ENCODE results near the gene TM4SF4.
"Not testable (repeated sequence)": the region's sequence is repeated elsewhere in the genome, so short reads cannot be mapped to it uniquely, and the experiment has no call there.

Gene TM4SF4, protein sequence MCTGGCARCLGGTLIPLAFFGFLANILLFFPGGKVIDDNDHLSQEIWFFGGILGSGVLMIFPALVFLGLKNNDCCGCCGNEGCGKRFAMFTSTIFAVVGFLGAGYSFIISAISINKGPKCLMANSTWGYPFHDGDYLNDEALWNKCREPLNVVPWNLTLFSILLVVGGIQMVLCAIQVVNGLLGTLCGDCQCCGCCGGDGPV

DNA sequence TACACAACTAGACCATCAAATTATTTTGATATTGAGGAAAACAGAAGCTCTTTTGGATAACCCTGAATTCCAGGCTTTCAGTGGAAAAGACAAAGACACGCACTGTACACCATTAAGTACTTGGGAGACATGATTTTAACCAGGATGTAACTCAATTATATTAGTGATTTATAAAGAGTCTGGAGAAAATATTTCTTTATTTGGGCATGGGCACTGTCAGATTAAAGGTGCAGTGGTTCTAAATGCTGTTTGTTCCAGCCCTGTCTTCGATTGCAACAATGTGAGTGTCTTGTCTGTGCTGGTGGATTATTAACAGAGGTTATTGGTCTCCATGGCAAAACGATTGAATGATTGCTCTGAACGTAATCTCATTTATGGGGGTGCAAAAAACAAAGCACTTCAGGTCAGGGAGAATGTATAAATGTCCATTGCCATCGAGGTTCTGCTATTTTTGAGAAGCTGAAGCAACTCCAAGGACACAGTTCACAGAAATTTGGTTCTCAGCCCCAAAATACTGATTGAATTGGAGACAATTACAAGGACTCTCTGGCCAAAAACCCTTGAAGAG, at the start of gene TM4SF4:
Gene TM4SF4 (plus strand): TSS at position 448 of the 568 bp plus-strand sequence. CDS start 181 bp downstream, outside the sequence.
- DNase-seq, result no peak

DNA sequence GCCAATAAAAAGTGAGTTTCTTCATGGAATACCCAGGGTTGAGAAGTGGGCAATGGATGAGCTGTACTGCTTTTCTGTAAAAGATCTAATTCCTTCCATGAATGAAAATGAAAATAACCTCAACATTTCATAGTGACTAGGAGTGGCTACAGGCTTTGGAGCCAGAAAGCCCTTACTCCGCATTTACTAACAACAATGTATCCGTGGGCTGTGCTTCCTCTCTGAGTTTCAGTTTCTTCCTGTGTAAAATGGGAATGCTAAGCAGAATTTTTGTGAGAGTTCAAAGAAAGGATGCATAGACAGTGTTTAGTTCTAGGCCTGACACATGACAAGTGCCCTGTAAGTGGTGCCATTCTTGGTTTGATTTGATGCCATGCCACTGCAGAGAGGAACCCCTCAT, 49.6 kb upstream of the TM4SF4 start:
- DNase-seq, result no peak

DNA sequence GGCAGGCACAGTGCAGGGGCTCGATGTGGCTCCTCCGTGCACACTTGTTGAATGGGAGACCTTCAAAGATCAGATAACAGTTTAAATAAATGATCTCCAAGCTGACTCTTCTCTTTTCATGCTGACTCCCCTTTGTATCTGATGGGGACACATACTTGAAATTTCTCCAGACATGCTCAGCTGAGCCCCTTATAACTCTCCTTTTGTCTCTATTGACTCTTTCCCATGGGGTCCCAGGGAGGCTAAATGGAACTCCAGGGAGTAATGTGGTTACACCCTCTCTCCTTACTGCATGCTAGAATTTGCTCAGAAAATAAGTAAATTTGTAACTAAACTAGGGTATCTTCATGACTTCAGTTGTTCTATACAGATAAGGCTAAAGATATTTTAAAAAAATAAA, 48.2 kb upstream of the TM4SF4 start:
- no peak for DNase-seq

DNA sequence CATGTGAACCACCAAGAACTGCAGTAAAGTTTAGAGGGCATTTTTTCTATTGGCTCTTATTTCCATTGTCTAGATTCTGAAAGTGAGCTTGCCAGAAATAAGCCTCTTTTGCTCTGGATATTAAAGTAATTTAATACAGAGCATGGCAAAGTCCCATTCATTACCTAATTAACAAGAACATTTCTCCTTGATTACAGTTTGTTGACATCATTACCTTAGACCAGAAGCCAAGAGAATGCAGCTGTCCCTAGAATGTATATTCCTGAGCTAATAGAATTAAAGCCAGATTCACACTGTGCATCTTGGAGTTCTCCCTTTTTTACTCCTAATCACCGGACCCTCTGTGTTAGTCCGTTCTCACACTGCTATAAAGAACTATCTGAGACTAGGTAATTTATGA, 46.4 kb upstream of the TM4SF4 start:
- DNase-seq, result no peak

DNA sequence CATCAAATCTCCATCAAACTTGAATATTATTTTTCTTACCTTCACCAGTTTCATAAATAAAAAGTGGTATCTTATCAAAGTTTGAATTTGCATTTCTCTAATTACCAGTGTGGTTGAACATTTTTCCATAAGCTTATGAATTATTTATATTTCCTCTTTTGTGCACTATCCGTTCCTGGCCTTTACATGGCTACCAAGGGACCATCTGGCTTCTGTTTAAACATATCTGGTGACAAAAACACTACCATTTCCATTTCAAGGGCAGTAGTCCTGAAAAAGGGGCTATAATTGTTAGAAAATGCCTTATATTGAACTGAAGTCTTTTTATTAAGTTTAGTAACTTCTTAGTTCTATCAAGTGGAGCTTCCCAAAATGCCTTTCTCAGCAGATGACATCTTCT, 44.3 kb upstream of the TM4SF4 start:
- DNase-seq, result no peak

DNA sequence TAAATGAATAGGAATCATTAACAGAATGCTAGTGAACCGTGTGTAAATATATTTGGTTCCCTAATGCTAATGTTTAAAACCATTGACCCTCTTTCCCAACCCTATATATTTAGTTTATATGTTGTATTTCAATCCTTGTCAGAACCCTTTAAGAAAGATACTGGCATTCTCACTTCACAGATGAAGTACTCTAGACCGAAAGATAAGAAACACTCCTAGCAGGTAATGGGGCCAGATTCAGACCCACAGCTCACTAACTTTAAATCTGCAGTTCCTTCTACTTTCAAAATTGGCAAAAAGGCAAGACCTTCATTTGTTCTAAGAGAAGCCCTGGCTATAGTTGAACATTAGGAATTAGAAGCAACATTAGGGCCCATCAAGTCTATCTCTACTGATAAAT, 42.3 kb upstream of the TM4SF4 start:
- DNase-seq, result no peak

DNA sequence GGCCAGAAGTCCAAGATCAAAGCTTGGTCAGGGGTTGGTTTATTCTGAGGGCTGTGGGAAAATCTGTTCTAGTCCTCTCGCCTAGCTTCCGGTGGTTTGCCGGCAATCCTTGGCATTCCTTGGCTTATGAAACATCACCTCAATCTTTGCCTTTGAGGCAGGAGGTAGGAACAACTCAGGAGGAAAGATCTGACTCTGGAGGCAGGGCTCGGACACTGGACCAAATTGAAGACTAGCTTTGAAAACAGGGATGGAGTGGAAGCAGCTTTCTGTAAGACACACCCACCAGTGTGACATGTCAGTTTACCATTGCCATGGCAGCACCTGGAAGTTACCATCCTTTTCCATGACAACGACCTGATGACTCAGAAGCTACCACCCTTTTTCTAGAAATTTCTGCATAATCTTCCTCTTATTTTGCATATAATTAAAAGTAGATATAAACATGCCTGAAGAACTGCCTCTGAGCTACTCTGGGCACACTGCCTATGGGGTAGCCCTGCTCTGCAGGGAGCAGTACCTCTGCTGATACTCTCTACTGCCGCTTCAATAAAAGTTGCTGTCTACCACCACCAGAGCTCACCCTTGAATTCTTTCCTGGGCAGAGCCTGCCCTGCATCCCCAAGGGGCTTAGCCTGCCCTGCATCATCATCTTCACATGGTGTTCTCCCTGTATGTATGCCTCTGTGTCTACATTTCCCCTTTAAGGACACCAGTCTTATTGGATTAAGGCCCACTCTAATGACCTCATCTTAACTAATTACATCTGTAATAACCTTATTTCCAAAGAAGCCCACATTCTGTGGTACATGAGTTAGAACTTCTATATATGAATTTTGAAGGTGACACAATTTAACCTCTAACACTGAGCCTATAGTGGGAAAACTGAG, 38.3 kb upstream of the TM4SF4 start:
- DNase-seq, result no peak

DNA sequence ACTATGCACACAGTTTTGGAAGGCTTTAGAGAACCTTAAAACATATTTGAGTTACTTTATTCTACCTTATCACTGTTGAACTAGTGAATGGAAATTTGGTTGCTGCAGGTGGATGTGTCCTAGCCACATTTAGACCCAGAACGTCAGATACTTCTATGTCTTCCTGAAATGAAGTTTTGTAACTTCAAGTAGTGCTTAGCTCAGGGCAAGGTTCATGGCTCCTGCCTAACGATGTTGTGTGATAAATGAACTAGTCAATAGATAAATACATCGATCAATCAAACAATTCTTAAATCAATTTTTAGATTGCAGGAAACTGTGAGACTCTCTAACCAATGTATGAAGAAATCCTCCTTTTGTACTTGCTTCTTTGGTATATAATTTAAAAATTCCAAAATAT, 37.2 kb upstream of the TM4SF4 start:
- DNase-seq, result no peak

DNA sequence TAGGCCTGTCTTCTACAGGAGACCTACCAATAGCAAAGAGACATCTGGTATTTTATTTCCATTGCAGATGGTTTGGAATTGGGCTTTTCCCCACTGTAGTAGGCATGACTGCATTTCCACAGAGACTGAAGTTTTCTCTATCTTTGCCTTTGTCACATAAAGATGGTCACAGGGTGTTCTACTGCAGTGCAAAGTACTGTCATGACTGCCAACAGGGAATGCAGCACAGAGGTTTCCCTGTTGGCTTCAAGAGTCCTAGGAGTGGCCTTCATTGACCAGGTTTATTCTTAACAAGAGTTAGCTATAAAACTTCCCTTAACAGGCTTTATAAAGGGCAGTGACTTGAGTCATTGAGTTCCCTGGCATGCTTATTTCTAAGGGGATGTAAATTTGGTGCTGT, 36.8 kb upstream of the TM4SF4 start:
- no peak for DNase-seq

DNA sequence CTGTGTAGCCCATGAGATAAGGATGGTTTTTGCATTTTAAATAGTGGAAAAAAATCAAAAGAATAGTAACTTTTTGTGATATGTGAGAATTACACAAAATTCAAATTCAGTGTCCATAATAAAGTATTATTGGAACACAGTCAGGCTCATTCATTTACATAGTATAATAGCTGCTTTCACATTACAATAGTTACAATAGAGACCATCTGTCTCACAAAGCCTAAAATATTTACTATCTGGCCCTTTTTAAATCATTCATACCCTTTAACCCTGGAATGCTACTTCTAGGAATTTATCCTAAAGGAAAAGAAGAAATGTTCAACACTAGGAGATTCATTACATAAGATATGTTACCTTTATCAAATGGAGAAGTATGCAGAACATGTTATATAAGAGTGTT, 35.5 kb upstream of the TM4SF4 start:
- no peak for DNase-seq

DNA sequence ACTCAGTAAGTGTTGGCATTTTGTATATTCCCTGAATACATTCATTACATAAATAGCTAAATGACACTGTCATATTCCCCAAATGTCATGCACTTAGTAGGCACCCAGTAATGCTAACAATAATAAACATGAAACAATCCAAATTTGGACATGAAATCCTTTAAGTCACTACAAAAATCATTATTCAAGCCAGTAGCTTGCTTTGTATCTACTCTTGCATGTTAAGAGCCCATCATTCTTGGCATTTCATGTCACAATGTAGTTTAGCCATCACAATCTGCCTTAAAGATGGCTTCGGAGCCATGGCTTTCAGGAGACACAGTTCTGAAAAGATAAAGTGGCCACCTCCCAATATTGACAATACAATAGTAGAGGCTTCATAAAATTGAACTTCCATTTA, 32.9 kb upstream of the TM4SF4 start:
- DNase-seq, result no peak

DNA sequence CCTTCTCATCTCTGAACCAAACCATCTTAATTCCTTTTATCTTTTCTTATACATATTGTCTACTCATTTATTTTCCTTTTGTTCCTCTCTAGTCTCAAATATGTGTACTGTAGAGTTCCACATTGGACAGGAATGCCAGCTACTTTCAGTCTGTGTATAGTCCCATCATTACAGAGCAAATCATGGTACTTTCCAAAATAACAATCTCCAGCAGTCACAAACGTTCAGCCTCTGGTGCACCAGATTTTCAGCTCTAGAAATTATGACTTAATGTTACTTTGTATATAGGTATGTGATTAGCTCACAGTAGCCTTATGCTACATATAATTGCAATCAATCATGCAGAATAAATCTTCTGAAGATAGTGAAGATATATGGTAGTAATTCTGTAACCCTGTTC, 32.5 kb upstream of the TM4SF4 start:
- no peak for DNase-seq

DNA sequence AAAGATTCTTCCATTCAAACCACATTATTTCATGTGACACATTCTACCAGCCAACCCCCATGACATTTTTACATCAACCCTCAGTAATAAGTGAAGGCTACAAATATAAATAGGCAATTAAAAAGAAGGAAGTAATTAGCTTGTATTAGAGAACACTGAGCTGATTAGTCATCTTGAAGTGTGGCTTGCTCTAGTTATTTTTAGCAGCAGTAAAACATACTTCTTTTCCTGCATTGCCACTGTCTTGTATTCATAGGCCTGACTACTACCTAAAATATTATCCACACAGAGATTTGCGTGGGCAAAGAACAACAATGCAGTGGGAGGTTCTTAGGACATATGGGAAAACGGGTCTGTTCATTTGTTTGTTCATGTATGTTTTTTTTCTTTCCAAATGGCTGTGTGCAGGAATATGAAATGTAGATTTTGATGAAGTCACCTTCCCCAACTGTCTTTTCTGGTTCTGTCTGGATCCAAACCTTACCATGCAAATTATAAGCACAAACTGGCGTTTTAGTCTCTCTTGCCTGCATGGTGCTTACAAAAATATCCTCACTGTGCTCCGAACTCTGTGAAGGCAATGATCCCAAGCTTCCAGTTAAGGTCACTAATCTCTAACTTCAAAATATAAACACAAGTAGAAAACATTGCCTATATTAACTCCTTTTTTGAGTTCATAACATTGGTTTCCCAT, 31.5 kb upstream of the TM4SF4 start:
- no peak for DNase-seq

DNA sequence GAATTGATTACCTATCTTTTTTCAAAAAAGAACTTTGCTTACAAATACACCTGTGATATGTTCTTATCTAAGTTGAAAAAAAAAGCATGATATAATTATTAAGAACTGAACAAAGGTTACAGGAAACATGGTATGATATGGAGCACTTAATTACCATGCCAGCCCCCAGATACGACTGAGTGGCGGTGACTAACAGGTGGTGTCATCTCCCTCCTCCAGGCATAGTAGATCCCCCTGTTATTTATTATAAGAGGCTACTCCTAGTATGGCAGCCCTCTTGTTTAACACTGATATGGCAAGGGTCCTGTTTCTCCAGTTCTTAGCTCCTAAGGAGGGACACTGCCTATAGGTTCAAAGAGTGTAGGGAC, 31.0 kb upstream of the TM4SF4 start:
- DNase-seq, result no peak

DNA sequence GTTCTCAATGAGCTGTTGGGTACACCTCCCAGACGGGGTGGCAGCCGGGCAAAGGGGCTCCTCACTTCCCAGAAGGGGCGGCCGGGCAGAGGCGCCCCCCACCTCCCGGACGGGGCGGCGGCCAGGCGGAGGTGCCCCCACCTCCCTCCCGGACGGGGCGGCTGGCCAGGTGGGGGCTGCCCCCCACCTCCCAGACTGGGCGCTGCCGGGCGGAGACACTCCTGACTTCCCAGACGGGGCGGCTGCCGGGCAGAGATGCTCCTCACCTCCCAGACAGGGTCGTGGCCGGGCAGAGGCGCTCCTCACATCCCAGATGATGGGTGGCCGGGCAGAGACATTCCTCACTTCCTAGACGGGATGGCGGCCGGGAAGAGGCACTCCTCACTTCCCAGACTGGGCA, 29.6 kb upstream of the TM4SF4 start:
- DNase-seq, result not testable (repeated sequence)

DNA sequence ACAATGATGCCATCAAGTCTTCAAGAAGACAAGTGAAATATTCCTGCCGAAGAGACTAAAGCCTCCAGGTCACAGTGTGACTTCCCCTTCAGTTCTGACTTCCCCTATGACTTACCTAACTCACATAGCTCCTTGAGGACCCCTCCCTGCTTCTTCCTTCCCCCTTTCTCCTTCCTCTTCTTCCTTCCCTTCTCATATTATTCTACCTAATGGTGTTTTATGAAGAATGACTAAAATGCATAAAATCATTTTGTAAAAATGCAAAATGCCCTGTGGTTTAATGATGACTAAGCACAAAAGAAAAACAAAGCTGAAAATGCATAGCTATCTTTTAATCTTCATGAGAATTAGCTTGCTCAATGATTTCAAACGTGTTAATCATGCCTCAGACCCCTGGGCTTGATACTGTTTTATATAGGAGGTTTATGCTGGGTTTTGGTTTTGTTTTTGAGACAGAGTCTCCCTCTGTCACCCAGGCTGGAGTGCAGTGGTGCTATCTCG, 26.1 kb upstream of the TM4SF4 start:
- DNase-seq, result no peak

DNA sequence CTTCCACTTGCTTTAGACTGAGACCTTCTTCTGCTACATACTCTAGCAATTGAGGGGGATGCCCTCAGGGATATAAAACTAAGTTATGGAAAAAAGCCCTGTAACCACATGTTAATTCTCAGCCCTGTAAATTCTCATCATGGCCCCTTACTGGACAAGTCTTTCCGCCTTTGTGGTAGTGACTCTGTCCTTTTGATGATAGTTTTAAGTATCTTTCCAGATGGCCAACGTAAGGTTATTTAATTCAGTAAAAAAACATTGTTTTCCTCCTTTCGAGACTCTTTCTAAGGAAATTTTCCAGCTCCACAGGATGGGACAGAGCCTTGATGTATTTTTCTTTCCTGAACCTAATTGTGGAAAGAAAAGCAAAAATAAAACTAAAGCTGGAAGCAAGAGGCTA, 25.3 kb upstream of the TM4SF4 start:
- no peak for DNase-seq

DNA sequence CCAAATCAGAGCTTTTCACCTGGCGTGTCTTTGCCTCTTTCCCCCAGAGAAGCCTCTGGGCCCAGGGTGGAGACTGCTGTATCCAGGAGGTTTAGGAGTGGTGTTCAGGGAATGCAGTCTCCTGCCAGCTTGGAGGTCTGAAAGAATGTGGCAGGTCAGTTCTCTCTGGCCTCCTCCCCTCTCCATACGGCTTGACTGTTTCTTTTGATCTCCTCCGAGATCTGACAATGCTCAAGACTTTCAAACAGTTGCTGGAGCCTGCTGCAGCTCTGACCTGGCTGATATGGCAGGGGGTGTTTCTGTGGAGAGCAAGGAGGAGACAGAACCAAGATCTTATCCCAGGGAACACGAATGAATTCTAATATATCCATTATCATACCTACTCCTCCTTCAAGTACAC, 24.7 kb upstream of the TM4SF4 start:
- no peak for DNase-seq

DNA sequence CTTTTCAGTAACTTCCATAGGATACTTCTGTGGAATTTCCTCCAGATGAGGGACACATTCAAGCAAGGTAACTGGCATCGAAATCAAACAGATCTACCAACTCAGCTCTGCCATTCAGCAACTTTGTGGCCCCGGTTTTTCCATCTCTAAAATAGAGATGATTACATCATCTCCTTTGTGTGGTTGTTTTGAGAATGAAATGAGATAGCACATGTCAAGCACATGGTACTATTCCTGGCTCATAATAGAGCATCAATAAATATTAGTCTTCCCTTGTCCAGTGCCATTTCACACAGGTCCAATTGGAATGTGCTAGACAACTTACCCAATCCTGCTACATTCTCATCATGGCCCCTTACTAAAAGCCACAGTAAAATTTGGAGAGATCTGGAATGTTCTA, 24.2 kb upstream of the TM4SF4 start:
- no peak for DNase-seq

DNA sequence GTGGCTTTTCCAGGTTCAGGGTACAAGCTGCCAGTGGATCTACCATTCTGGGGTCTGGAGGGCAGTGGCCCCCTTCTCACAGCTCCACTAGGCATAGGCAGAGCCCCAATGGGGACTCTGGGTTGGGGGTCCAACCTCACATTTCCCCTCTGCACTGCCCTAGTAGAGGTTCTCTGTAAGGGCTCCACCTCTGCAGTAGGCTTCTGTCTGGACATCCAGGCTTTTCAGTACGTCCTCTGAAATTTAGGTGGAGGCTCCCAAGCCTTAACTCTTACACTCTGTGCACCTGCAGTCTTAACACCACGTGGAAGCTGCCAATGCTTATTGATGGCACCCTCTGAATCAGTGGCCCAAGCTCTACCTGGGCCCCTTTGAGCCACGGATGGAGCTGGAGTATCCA, 22.5 kb upstream of the TM4SF4 start:
- no peak for DNase-seq

DNA sequence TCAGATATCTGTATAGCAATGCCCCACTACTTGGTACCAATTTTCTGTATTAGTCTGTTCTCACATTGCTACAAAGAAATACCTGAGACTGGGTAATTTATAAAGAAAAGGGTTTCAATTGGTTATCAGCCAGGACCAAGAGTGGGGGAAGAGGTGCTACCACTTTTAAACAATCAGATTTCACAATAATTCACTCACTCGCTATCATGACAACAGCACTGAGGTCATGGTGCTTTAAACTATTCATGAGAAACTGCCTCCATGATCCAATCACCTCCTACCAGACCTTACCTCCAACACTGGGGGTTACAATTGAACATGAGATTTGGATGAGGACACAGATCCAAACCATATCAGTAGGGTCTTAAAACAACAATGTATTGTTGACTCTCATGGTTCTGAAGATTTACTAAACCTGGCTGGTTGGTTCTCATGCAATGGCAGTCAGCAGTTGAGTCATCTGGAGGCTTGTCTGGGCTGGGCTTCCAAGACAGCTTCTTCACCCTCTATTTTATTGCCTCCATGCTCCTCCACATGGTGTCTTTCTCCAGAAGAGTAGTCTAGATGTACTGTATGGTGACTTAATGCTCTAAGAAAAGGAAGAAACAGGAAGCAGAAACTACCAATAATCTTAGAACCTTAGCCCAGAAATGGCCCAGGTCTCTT, 21.2 kb upstream of the TM4SF4 start:
- no peak for DNase-seq

DNA sequence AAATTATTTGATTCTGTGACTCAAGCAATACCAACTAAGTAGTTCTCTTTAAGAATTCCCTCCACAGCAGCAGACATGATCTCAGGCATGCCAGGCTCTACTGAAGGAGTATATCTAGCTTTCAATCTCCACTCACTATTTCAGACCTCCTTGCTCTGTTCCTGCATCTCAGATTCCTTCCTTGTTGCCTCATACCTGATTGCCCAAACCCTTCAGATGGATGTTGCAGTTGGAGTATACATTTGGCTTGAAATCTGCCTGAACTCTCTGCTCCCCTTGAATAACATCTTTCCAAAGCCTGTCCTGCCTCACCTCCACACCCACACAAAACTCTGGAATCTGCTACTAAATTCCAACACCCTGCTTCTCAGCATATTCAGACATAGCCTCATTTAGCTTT, 19.8 kb upstream of the TM4SF4 start:
- no peak for DNase-seq

DNA sequence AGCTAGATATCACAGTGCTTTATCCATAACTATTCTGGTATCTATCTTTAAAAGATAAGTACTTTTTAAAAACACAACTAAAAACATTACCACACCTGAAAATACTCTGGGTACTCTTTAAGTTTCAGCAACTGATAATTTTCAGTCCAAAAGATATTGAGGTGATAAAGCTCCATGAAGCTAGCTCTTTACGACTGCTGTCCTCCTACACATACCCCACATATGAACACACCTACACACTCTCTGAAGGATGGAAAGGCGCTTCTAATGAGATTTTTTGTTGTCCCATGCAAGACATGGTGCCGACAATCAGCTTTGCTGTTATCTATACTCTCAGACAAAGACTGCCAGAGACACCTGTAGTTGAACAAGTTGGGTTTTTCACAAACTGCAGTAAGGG, 19.1 kb upstream of the TM4SF4 start:
- DNase-seq, result no peak

Measured in activated effector memory CD4-positive, alpha-beta T cell treated with Interleukin-2 at 50 U/mL for 16 hours (primary cell).